Measurements from ENCODE around the gene RSF1.

RSF1 gene

GRCh38 chr11:77789061-77789730 is 31.3 kb downstream of the RSF1 start:
- peaks cover 34% of the 10 kb centered on the region for H3K36me3 Mint-ChIP-seq
- peaks cover 48% of the 10 kb centered on the region for H3K4me1 Mint-ChIP-seq
- peak overlapping the region; percentile 51 for H3K27ac Mint-ChIP-seq
- H3K27me3 Mint-ChIP-seq = no peaks in the 10 kb centered on the region
- H3K9me3 Mint-ChIP-seq = peaks cover 9% of the 10 kb centered on the region
- no peak for ATAC-seq (ENCODE audit: low read depth)
- no peak for DNase-seq (ENCODE audit: low spot score in 2 of 2)
- H3K4me3 Mint-ChIP-seq = no peak overlapping the region

DNA sequence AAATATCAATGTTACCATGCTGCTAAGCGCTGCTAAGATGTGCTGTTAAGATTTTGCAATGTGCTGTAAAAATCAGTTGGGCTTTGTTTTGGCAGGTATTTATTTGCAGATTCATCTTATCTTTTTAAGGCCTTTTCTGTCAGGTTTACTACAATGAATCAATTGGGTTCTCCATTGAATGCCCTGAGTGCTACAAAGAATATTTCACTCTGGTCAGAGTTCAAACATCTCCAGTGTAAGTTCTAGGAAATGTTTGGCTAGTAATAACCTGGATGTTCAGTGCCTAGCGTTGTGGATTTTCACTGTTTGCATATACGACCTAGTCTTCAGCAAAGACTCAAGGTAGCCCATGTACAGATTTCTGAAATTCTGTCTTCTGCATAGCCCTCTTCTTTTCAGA is 36.0 kb downstream of the RSF1 start:
- H3K9me3 Mint-ChIP-seq = no peaks in the 10 kb centered on the region
- peaks cover 43% of the 10 kb centered on the region for H3K4me1 Mint-ChIP-seq
- peaks cover 2% of the 10 kb centered on the region for H3K36me3 Mint-ChIP-seq
- no peak for DNase-seq (ENCODE audit: low spot score in 2 of 2)
- H3K27ac Mint-ChIP-seq = peak overlapping the region; percentile 38
- no peaks in the 10 kb centered on the region for H3K27me3 Mint-ChIP-seq
- H3K4me3 Mint-ChIP-seq = no peak overlapping the region
- no peak for ATAC-seq (ENCODE audit: low read depth)

DNA sequence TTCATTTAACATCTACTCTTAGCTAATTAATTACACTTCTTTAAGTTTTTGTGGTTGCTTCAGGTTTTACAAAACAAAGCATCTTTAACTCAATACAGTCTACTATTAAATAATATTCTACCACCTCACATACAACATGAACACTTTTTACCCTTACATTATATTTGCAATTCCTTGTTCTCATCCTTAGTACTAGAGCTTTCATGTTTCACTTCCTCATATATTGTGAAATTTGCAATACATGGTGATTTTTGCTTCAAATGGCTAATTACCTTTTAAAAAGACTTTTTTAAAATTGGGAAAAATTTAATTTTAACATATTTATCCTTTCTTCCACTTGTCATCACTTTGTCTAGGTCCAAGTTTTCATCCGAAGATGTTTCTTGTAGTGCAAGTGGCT is 37.5 kb downstream of the RSF1 start:
- H3K4me1 Mint-ChIP-seq = peaks cover 34% of the 10 kb centered on the region
- H3K36me3 Mint-ChIP-seq = peaks cover 2% of the 10 kb centered on the region
- no peak overlapping the region for H3K4me3 Mint-ChIP-seq
- H3K27me3 Mint-ChIP-seq = no peaks in the 10 kb centered on the region
- ATAC-seq (ENCODE audit: low read depth) = peak; percentile 63
- no peak overlapping the region for H3K27ac Mint-ChIP-seq
- H3K9me3 Mint-ChIP-seq = no peaks in the 10 kb centered on the region
- DNase-seq (ENCODE audit: low spot score in 2 of 2) = no peak

DNA sequence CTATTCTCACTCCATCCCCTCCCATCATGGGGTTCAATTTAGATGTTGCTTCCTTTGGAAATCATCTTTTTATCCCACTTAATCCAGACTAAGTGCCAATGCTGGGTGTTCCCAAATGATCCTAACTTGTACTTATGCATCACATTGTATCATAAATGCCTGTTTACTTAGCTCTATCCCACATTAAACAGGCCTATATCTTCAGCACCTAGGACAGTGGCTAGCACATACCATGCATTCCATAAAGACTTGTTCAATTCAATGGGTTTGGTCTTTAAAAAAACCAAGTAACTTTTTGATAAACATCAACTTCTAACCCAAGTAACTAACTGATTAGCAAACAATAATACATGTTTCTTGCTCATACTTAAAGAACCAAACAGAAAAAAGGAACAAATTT is 40.6 kb downstream of the RSF1 start:
- Mint-ChIP-seq H3K4me1 (peaks cover 30% of the 10 kb centered on the region), H3K27ac (no peak overlapping the region), H3K4me3 (no peak overlapping the region), H3K27me3 (no peaks in the 10 kb centered on the region), H3K36me3 (no peaks in the 10 kb centered on the region), H3K9me3 (no peaks in the 10 kb centered on the region)
- no peak for DNase-seq (ENCODE audit: low spot score in 2 of 2)
- no peak for ATAC-seq (ENCODE audit: low read depth)

DNA sequence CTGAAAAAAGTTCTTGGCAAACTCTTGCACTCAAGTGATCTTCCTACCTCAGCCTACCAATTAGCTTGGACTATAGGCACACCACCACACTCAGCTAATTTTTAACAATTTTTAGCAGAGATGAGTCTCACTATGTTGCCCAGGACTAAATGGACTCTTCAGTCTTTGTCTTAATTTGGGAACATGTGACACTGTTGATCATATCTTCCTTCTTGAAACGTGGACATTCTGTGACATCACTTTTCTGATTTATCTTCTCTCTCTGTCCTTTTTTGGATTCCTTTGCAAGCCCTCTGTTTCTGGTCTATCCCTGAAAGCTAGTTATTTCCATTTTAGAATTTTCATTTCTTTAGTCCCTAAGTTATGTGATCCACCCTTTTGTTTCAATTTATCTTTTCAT is 42.0 kb downstream of the RSF1 start:
- ATAC-seq (ENCODE audit: low read depth) (no peak), DNase-seq (ENCODE audit: low spot score in 2 of 2) (no peak)
- Mint-ChIP-seq H3K36me3 (no peaks in the 10 kb centered on the region), H3K9me3 (no peaks in the 10 kb centered on the region), H3K27ac (peak overlapping the region; percentile 43), H3K4me3 (no peak overlapping the region), H3K27me3 (no peaks in the 10 kb centered on the region), H3K4me1 (peaks cover 29% of the 10 kb centered on the region)

- no peaks in the 10 kb centered on the region for H3K9me3 Mint-ChIP-seq
- DNase-seq (ENCODE audit: low spot score in 2 of 2) (no peak), ATAC-seq (ENCODE audit: low read depth) (no peak)
- H3K36me3 Mint-ChIP-seq = no peaks in the 10 kb centered on the region
- H3K27me3 Mint-ChIP-seq = no peaks in the 10 kb centered on the region
- H3K4me1 Mint-ChIP-seq = peaks cover 29% of the 10 kb centered on the region
- H3K27ac Mint-ChIP-seq = peak overlapping the region; percentile 43
- H3K4me3 Mint-ChIP-seq = no peak overlapping the region
These were observed 42.4 kb downstream of the RSF1 start for GRCh38 chr11:77778118-77778517.

DNA sequence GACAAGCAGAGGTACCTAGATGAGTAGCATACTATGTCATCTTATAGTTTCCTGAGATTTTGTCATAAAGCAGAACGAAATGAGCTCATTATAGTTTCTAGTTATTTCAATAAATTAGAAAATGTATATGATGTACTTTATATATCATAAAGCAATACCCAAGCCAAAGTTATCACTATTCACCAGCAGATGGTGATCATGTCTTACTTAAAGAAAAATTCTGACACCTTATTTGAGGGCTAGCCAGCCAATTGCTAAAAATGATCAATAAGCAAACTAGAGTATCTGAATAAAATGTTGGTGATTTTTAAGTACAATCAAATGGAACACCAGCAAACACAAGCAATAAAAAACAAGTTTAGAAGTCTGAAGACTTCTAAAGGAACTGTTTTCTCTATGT is 44.1 kb downstream of the RSF1 start:
- H3K4me3 Mint-ChIP-seq = no peak overlapping the region
- H3K27ac Mint-ChIP-seq = no peak overlapping the region
- H3K27me3 Mint-ChIP-seq = no peaks in the 10 kb centered on the region
- ATAC-seq (ENCODE audit: low read depth) = no peak
- no peaks in the 10 kb centered on the region for H3K9me3 Mint-ChIP-seq
- no peaks in the 10 kb centered on the region for H3K36me3 Mint-ChIP-seq
- no peak for DNase-seq (ENCODE audit: low spot score in 2 of 2)
- peaks cover 26% of the 10 kb centered on the region for H3K4me1 Mint-ChIP-seq

DNA sequence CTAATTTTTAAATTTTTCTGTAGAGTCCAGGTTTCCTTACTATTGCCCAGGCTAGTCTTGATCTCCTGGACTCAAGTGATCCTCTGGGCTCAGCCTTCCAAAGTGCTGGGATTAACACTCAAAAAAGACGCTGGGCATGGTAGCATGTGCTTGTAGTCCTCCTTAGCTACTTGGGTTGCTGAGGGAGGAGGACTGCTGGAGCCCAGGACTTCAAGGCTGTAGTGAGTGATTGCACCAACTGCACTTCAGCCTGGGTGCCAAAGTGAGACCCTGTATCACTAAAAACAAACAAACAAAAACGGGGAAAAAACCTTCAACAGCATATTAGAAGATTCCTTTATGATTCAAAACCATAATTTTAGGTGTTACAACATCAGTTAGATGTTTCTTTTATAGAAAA is 44.6 kb downstream of the RSF1 start:
- Mint-ChIP-seq H3K27ac (no peak overlapping the region), H3K4me1 (peaks cover 30% of the 10 kb centered on the region), H3K9me3 (no peaks in the 10 kb centered on the region), H3K4me3 (no peak overlapping the region), H3K36me3 (no peaks in the 10 kb centered on the region), H3K27me3 (no peaks in the 10 kb centered on the region)
- ATAC-seq (ENCODE audit: low read depth) = no peak
- no peak for DNase-seq (ENCODE audit: low spot score in 2 of 2)

- Mint-ChIP-seq H3K27ac (peak overlapping the region; percentile 21), H3K36me3 (no peaks in the 10 kb centered on the region), H3K4me1 (peaks cover 25% of the 10 kb centered on the region), H3K9me3 (no peaks in the 10 kb centered on the region), H3K4me3 (no peak overlapping the region), H3K27me3 (no peaks in the 10 kb centered on the region)
- DNase-seq (ENCODE audit: low spot score in 2 of 2) = no peak
- ATAC-seq (ENCODE audit: low read depth) = no peak
These were observed 49.4 kb downstream of the RSF1 start for GRCh38 chr11:77771135-77771534.

DNA sequence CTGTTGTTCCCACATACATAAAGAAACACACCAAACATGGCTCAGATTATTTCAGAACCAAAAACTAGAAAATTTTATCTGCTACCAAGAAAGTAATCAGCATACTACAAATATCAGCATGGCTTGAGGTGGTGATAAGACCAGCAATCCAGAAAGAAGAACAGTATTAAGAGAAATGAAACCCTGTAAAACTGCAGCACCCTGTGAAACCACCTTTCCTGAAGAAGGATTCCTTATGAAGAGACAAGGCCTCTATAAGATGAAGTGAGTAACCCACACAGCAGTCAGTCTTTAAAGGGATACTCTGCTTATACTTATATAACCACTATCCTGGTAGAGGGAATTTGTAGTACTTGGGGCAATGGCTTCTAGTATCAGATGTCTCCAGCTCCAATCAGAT is 49.9 kb downstream of the RSF1 start:
- H3K27me3 Mint-ChIP-seq = no peaks in the 10 kb centered on the region
- H3K27ac Mint-ChIP-seq = peak overlapping the region; percentile 21
- H3K36me3 Mint-ChIP-seq = no peaks in the 10 kb centered on the region
- ATAC-seq (ENCODE audit: low read depth) = peak; percentile 24
- no peaks in the 10 kb centered on the region for H3K9me3 Mint-ChIP-seq
- DNase-seq (ENCODE audit: low spot score in 2 of 2) = no peak
- H3K4me3 Mint-ChIP-seq = no peak overlapping the region
- H3K4me1 Mint-ChIP-seq = peaks cover 25% of the 10 kb centered on the region

DNA sequence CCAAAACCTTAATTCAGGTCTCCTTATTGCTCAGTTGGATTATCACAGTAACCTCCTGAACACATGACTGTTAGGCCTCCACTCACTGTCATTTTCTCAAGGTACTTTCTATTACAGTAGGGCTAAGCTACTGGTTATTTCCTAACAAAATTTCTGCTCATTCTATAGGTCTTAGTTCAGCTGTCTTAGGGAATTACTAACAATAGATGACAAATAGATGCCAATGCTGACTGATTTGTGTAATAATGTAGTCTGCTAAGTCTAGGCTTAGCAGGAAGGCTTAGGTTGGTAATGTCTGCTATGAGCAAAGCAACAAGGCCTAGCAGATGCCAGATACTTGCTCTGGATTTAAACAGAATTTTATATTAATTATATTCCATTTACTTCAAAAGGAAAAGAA is 58.1 kb downstream of the RSF1 start:
- H3K4me3 Mint-ChIP-seq = no peak overlapping the region
- DNase-seq (ENCODE audit: low spot score in 2 of 2) (no peak), ATAC-seq (ENCODE audit: low read depth) (no peak)
- H3K27ac Mint-ChIP-seq = no peak overlapping the region
- H3K4me1 Mint-ChIP-seq = peaks cover 9% of the 10 kb centered on the region
- no peaks in the 10 kb centered on the region for H3K27me3 Mint-ChIP-seq
- H3K36me3 Mint-ChIP-seq = peaks cover 19% of the 10 kb centered on the region
- H3K9me3 Mint-ChIP-seq = no peaks in the 10 kb centered on the region

- no peak overlapping the region for H3K27ac Mint-ChIP-seq
- H3K4me3 Mint-ChIP-seq = no peak overlapping the region
These were observed 59.0 kb downstream of the RSF1 start for GRCh38 chr11:77761491-77761890.

DNA sequence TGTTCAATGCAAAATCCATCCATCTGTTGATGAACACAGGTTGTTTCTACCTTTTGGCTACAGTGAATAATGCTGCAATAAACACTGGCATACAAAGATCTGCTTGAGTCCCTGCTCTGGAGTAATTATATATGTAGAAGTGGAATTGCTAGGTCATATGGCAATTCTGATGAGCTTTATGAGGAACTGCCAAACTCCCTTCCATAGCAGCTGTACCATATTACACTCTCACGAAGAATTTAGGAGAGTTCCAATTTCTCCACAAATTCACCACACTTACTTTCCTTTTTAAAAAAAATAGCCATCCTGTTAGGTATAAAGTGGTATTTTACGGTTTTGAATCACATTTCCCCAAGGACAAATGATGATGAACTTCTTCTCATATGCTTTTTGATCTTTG is 62.2 kb downstream of the RSF1 start:
- no peak for ATAC-seq (ENCODE audit: low read depth)
- H3K36me3 Mint-ChIP-seq = peaks cover 30% of the 10 kb centered on the region
- peaks cover 11% of the 10 kb centered on the region for H3K4me1 Mint-ChIP-seq
- no peak overlapping the region for H3K27ac Mint-ChIP-seq
- no peak for DNase-seq (ENCODE audit: low spot score in 2 of 2)
- H3K27me3 Mint-ChIP-seq = no peaks in the 10 kb centered on the region
- H3K9me3 Mint-ChIP-seq = no peaks in the 10 kb centered on the region
- no peak overlapping the region for H3K4me3 Mint-ChIP-seq

More at GRCh38 chr11:77761491-77761890, 59.0 kb downstream of the RSF1 start:
- no peak for ATAC-seq (ENCODE audit: low read depth)
- no peak for DNase-seq (ENCODE audit: low spot score in 2 of 2)
- Mint-ChIP-seq H3K4me1 (peaks cover 10% of the 10 kb centered on the region), H3K9me3 (no peaks in the 10 kb centered on the region), H3K36me3 (peaks cover 25% of the 10 kb centered on the region), H3K27me3 (no peaks in the 10 kb centered on the region)

GRCh38 chr11:77753230-77753629 is 67.3 kb downstream of the RSF1 start:
- Mint-ChIP-seq H3K27ac (no peak overlapping the region), H3K4me1 (peaks cover 18% of the 10 kb centered on the region), H3K36me3 (peaks cover 25% of the 10 kb centered on the region), H3K9me3 (no peaks in the 10 kb centered on the region), H3K4me3 (no peak overlapping the region), H3K27me3 (no peaks in the 10 kb centered on the region)
- ATAC-seq (ENCODE audit: low read depth) (no peak), DNase-seq (ENCODE audit: low spot score in 2 of 2) (no peak)

DNA sequence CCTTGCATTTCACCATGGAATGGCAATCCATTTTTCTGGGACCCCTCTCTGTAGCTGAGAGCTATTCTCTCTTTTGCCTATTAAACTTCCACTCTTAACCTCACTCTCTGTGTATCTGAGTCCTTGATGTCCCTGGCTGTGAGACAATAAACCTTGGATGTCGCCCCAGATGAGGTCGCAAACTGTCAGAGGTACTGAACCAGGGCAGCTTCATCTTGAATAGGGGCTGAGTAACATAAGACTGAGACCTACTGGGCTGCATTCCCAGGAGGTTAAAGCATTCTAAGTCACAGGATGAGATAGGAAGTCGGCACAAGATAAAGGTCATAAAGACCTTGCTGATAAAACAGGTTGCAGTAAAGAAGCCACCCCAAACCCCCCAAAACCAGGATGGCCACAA is 68.0 kb downstream of the RSF1 start:
- Mint-ChIP-seq H3K27me3 (no peaks in the 10 kb centered on the region), H3K4me3 (no peak overlapping the region), H3K9me3 (no peaks in the 10 kb centered on the region), H3K27ac (peak overlapping the region; percentile 42), H3K4me1 (peaks cover 19% of the 10 kb centered on the region), H3K36me3 (peaks cover 25% of the 10 kb centered on the region)
- DNase-seq (ENCODE audit: low spot score in 2 of 2) = no peak
- ATAC-seq (ENCODE audit: low read depth) = no peak

All from memory B cell (primary cell).